Measurements from ENCODE around the gene CHCHD10. TPM values are rescaled to one million over a fixed set of nuclear protein-coding genes. Genes with fewer than 3 reads are reported as not detected.

Gene CHCHD10
- total RNA-seq, 4 donors from 2014 or later = 22.9 to 97.7 (median 44.6) TPM

DNA sequence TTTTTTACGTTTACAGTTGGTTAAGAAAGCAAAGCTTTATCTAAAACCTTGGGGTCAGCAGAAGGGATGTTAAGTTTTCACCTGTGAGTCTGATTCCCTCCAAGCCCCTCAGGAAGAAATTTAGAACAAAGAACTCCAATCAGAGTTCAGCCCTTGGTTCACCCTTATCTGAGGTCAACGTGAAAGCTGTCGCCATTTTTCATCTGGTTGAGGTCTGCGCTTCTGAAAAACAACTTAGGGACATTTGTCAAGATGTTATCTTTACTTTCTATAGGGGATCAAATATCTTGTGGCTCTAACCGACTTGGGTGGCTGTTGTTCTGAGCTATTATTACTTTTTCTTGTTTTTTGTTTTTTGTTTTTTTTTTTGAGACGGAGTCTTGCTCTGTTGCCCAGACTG is 46.9 kb downstream of the CHCHD10 start:
- peaks cover 8 to 16% (median 14%) of the 10 kb centered on the region in 4 donors for H3K4me1 ChIP-seq
- H3K27ac ChIP-seq (replicated peaks in 1 of 4) = no peak overlapping the region
- H3K4me3 ChIP-seq = no peak overlapping the region
- WGBS = 56% methylated on average over 6 of the region's 6 CpGs
- no peaks in the 10 kb centered on the region for H3K9me3 ChIP-seq
- TF ChIP-seq POLR2A (IDR thresholded peaks at IDR 0.05; ENCODE audit: low read depth) = no peak
- TF ChIP-seq, protein P1, sequence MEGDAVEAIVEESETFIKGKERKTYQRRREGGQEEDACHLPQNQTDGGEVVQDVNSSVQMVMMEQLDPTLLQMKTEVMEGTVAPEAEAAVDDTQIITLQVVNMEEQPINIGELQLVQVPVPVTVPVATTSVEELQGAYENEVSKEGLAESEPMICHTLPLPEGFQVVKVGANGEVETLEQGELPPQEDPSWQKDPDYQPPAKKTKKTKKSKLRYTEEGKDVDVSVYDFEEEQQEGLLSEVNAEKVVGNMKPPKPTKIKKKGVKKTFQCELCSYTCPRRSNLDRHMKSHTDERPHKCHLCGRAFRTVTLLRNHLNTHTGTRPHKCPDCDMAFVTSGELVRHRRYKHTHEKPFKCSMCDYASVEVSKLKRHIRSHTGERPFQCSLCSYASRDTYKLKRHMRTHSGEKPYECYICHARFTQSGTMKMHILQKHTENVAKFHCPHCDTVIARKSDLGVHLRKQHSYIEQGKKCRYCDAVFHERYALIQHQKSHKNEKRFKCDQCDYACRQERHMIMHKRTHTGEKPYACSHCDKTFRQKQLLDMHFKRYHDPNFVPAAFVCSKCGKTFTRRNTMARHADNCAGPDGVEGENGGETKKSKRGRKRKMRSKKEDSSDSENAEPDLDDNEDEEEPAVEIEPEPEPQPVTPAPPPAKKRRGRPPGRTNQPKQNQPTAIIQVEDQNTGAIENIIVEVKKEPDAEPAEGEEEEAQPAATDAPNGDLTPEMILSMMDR (IDR thresholded peaks at IDR 0.05) = no peak
- no peak for TF ChIP-seq EP300 (IDR thresholded peaks at IDR 0.05)
- no peak for TF ChIP-seq POLR2AphosphoS5 (IDR thresholded peaks at IDR 0.05)
- no peak for DNase-seq (ENCODE audit: extremely low spot score)
- intact Hi-C loops (cut with DNase I) = no loop called here
- no peaks in the 10 kb centered on the region for H3K27me3 ChIP-seq
- H3K36me3 ChIP-seq = no peaks in the 10 kb centered on the region

GRCh38 chr22:23718371-23719165 is 49.2 kb downstream of the CHCHD10 start:
- intact Hi-C loops (cut with DNase I) = loop anchor here (5.0 kb wide), 1 partner anchor 34 kb away; the partner anchor contains the start of genes VPREB3 and ZNF70
- no peak overlapping the region for H3K4me3 ChIP-seq
- DNase-seq (ENCODE audit: extremely low spot score) = no peak
- peaks cover 0 to 16% (median 15%) of the 10 kb centered on the region in 4 donors for H3K36me3 ChIP-seq
- H3K27me3 ChIP-seq = no peaks in the 10 kb centered on the region
- no peaks in the 10 kb centered on the region for H3K9me3 ChIP-seq
- H3K4me1 ChIP-seq = peaks cover 10 to 24% (median 22%) of the 10 kb centered on the region in 4 donors
- TF ChIP-seq POLR2AphosphoS5 (IDR thresholded peaks at IDR 0.05) (no peak), POLR2A (IDR thresholded peaks at IDR 0.05; ENCODE audit: low read depth) (no peak), EP300 (IDR thresholded peaks at IDR 0.05) (no peak)
- TF ChIP-seq, protein P1 (IDR thresholded peaks at IDR 0.05) = no peak
- 87% methylated on average over 17 of the region's 17 CpGs for WGBS
- H3K27ac ChIP-seq (replicated peaks in 1 of 4) = no peak overlapping the region

- intact Hi-C loops (cut with DNase I) = loop anchor here (5.0 kb wide), 1 partner anchor 35 kb away; the partner anchor contains the start of genes VPREB3 and ZNF70
- TF ChIP-seq POLR2A (IDR thresholded peaks at IDR 0.05; ENCODE audit: low read depth) (peak; percentile 39), POLR2AphosphoS5 (IDR thresholded peaks at IDR 0.05) (peak; percentile 95 to 97), EP300 (IDR thresholded peaks at IDR 0.05) (no peak)
- TF ChIP-seq, protein P1 (IDR thresholded peaks at IDR 0.05) = no peak
- H3K4me1 ChIP-seq = peaks cover 10 to 24% (median 22%) of the 10 kb centered on the region in 4 donors
- H3K9me3 ChIP-seq = no peaks in the 10 kb centered on the region
- H3K27ac ChIP-seq (replicated peaks in 1 of 4) = peak overlapping the region; percentile 62 to 83 (median 77)
- no peaks in the 10 kb centered on the region for H3K27me3 ChIP-seq
- peaks cover 10 to 30% (median 28%) of the 10 kb centered on the region in 4 donors for H3K36me3 ChIP-seq
- 9% methylated on average over 40 of the region's 84 CpGs for WGBS
- peak overlapping the region; percentile 86 to 92 (median 90) for H3K4me3 ChIP-seq
- DNase-seq (ENCODE audit: extremely low spot score) = no peak
Observed at GRCh38 chr22:23716811-23717801, 50.7 kb downstream of the CHCHD10 start.

Other genes with a start within 250 kb of the CHCHD10 start
- gene IGLL1, start 187.7 kb downstream of the CHCHD10 start, total RNA-seq = not detected
- gene DRICH1, start 135.7 kb downstream of the CHCHD10 start, total RNA-seq = under 1 TPM in 1 of 4 donors, not detected in 3; 0.33 TPM
- gene RGL4, start 77.0 kb downstream of the CHCHD10 start, total RNA-seq = under 1 TPM in 2 of 4 donors, not detected in 2; 0.11 to 0.50 TPM
- gene ZNF70, start 16.9 kb downstream of the CHCHD10 start, total RNA-seq = 1 to 10 TPM; 3.1 to 6.5 (median 5.4) TPM
- gene VPREB3, start 13.5 kb downstream of the CHCHD10 start, total RNA-seq = not detected
- gene C22orf15, start 5.0 kb downstream of the CHCHD10 start, total RNA-seq = under 1 TPM in 1 of 4 donors, not detected in 3; 0.58 TPM
- 1 to 10 TPM; 2.8 to 6.5 (median 5.4) TPM for gene MMP11, start 4.9 kb upstream of the CHCHD10 start, total RNA-seq
- 10 to 100 TPM; 28.8 to 55.6 (median 34.9) TPM for gene SMARCB1, start 19.0 kb upstream of the CHCHD10 start, total RNA-seq
- gene DERL3, start 71.0 kb upstream of the CHCHD10 start, total RNA-seq = not detected
- gene SLC2A11, start 89.9 kb upstream of the CHCHD10 start, total RNA-seq = 10 to 100 TPM; 11.6 to 17.4 (median 15.3) TPM
- gene MIF, start 126.4 kb upstream of the CHCHD10 start, total RNA-seq = 100 to 1,000 TPM; 158 to 372 (median 263) TPM
- gene GSTT2B, start 193.2 kb upstream of the CHCHD10 start, total RNA-seq = 1 to 10 TPM in 3 of 4 donors, not detected in 1; 3.4 to 9.9 (median 7.5) TPM
- 1 to 10 TPM in 2 of 4 donors, under 1 TPM in 1, not detected in 1; 0.91 to 3.2 (median 2.2) TPM for gene DDTL, start 198.9 kb upstream of the CHCHD10 start, total RNA-seq
- gene DDT, start 206.5 kb upstream of the CHCHD10 start, total RNA-seq = 100 to 1,000 TPM; 107 to 184 (median 153) TPM
- 1 to 10 TPM in 2 of 4 donors, not detected in 2; 1.1 to 1.5 TPM for gene GSTT2, start 212.2 kb upstream of the CHCHD10 start, total RNA-seq
- gene GSTT4, start 237.5 kb upstream of the CHCHD10 start, total RNA-seq = not detected
- 10 to 100 TPM; 30.0 to 78.5 (median 49.2) TPM for gene CABIN1, start 243.3 kb upstream of the CHCHD10 start, total RNA-seq